Measurements from ENCODE around the gene GLDN.

GRCh38 chr15:51319539-51319938, 21.9 kb upstream of the GLDN start:
- no peak for TF ChIP-seq REST (IDR thresholded peaks at IDR 0.05; ENCODE audit: low read depth)
- no peak for TF ChIP-seq MAX (IDR thresholded peaks at IDR 0.05)

All from Ishikawa (cell line).